GM10266 (cell line): ENCODE results near the gene PRPH.

Experiments used
- DNase-seq: peaks from one replicate; pipeline ENCODE4 v3.0.0; 2012; ENCODE audit errors: extremely low spot score
- CTCF ChIP-seq: IDR thresholded peaks from 2 replicates; pipeline ENCODE4 v1.5.1; 2012; ENCODE audit warnings: mild to moderate bottlenecking, low read depth; ENCODE audit not compliant: control insufficient read depth, insufficient read depth; ENCODE audit errors: missing control alignments

The PRPH gene

GRCh38 chr12:49334226-49334625 is 39.3 kb downstream of the PRPH start:
- DNase-seq, result no peak
- no peak for TF ChIP-seq CTCF

GRCh38 chr12:49334681-49335080 is 39.7 kb downstream of the PRPH start:
- DNase-seq, result no peak
- TF ChIP-seq CTCF, result no peak

DNA sequence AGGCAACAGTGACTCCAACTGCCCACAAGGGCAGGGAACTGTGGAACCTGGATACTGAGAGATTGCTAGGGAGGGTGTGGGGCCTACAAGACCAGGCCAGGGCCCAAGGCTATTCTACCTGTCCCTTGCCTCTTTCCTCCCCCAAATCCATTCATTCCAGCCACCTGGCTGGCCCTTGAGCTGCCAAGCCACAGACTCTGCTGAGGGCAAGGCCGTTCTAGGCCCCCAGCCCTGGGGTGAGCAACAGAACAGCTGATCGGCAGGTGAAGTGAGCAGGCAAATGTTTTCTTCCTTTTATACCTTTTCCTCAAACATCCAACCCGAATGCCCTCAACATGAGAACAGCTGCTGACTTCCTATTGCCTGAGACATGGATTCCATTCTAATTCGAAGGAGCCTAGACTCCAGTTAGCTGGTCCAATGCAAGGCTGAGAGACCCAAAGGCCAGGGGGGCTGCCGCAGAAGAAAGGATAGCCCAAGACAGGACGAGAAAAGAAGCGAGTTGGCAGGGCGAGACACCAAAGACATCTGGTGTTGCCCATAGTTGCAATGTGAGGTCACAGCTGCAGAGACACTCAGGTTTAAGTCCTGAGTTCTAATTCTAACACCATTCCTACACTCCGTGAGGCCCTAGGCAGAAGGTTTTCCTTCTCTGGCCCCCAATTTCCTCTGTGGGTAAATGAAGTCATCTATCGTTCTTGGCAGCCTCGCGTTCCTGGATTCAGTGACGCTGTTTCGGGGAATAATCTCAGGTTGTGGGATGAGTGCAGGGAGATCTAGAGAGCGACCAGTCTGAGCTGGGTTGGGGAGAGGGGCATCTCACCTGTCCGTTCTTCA is 40.4 kb downstream of the PRPH start:
- DNase-seq, result no peak
- no peak for TF ChIP-seq CTCF

DNA sequence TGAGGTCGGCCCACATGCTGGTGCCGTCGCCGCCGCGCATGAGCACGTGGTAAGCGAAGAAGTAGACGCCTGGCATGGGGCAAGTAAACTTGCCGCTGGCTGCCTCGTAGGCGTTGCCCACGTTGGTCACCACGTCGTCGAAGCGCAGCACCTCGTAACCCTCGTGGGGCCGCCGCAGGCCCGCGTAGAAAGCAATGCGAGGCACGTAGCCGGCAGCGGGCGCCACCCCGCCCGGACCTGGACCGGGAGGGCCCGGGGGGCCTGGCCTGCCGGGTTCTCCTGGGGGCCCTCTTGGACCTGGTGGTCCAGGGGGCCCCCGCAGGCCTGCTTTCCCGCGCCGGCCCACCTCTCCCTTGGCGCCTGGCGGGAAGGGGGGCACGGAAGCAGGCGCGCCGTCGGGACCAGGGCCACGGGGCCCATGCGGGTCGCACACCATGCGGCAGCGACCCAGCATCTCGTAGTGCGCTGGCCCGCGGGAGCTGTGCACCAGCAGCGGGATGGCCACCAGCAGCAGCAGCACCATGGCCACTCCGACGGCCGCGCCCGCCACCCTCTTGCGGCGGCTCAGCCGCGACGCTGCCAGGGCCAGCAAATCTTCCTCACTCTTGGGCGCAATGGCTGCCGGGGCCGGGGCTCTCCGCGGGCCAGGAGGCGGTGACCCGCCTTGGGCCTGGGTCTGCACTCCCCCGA is 41.2 kb downstream of the PRPH start:
- DNase-seq, result no peak
- TF ChIP-seq CTCF, result no peak

DNA sequence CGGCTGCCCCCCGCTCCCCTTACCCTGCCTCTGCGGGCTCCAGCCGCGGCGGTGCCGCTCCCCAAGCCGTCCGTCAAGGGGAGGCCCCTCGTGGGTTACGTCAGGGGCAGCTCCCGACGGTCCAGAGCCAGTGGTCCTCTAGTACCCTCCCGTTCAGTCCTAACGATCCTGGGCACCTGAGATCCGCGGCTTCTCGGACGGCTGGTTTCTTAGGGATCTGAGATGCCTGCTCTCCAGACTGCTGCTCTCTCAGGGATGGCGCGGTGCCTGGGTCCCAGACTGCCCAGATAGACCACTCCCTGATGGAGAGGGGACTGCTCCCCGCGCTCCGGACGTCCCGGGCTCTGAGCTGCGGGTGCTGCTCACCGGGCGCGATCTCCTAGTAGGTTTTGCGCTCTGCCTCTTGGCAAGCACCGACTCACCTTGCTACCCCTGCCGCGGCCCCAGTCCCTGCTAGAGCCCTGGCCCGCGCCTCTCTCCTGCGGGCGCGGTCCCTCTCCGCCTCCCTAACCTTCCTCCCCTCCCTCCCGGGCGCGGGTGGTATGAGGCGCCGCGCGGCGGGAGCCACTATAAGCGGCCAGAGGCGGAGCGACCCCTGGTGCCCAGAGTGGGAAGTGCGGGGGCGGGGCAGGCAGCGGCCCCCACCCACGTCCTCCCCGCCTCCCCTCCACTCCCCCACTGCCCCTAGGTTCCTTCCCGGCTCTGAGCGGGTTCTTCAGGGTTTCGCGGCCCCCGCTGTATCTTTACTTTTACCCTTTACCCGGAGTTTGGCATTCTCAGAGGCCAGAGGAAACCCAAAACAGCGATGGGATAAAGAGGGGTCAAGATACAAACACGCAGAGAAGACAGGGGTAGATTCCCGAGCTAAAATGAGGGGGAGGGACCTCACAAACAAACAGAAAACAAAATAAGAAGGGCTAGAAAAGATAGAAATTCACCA is 42.0 kb downstream of the PRPH start, which contains the start of gene C1QL4:
Gene C1QL4, minus strand, starts transcription at position 544 of the 940 bp plus-strand sequence. CDS start 711 bp downstream, outside the sequence.
- TF ChIP-seq CTCF, result peak; percentile 86
- DNase-seq, result peak; percentile 94

DNA sequence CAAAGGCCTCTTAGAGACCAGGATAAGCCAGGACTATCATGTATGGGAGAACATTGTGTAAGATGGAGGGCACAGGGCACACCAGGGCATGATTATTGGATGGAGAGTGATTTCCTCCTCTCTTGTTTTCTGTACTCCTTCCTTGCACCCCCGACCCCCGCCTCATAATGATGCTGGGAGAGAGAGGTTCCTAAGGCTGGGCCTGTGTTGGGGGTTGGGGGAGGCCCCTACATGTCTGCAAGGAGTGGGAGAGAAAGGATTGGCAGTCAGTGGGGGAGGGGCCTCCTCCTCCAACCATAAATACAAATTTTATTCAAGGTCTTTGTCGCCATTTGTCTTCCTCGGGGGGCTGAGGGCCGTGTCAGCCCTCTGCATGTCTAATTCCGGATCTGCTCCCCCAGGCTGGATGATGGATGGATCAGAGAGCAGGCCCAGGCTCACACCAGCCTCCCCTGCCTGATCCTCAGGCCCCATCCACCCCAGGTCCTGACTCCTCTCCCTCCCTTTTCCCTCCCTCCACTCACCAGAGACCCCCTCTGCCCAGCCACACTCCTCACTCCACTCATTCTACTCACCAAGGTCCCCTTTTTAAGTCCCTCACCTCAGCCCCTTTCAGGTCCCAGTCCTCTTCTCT is 44.0 kb downstream of the PRPH start:
- DNase-seq, result no peak
- TF ChIP-seq CTCF, result no peak
